ENCODE measurements around the gene DOK4. TPM values are rescaled to one million over a fixed set of nuclear protein-coding genes. Genes with fewer than 3 reads are reported as not detected.

Gene DOK4
- total and polyA plus RNA-seq, 2 donors (not counting 3 experiments of a cell fraction or from before 2014, with no cell fraction given) = 22.3 to 23.4 TPM

DNA sequence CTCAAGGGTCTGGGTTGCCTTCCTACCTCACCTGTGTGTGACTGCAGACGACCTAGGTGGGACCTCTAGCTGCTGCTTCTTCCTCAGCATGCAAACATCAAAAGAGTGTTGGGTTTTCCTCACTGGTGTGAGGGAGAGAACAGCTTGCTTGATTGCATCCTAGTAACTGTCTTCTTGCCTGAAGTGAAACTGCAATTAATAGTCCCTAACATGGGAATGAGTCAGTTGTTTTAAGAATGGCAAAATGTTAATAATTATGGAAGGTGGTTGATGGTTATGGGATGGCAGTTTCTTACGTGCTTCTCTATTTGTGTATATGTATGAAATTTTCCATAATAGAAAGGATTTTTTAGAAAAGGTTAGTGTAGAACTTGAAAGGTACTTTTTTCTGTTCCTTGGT, 17.9 kb downstream of the DOK4 start:
- intact Hi-C loops (cut with micrococcal nuclease) = no loop called here
- peaks cover 13 to 55% of the 10 kb centered on the region in 2 experiments for H3K36me3 ChIP-seq (ENCODE audit: control insufficient read depth in 2 of 2, extremely low read depth in 1 of 2, insufficient read depth in 2 of 2, low read length in 2 of 2)
- H2AFZ ChIP-seq (ENCODE audit: low read depth, low read length) = no peak overlapping the region
- H3K4me1 ChIP-seq (ENCODE audit: control insufficient read depth, extremely low read depth, insufficient read depth, low read length) = peaks cover 8% of the 10 kb centered on the region
- H3K9me3 ChIP-seq (replicated peaks; ENCODE audit: control insufficient read depth, insufficient read depth, low read length) = no peaks in the 10 kb centered on the region
- CTCF ChIA-PET = no interaction called here
- no peaks in the 10 kb centered on the region for H4K20me1 ChIP-seq (replicated peaks; ENCODE audit: control insufficient read depth, extremely low read depth, insufficient read depth, low read length)
- DNase-seq (ENCODE audit: low read depth, low spot score) = no peak
- H3K27me3 ChIP-seq (ENCODE audit: control insufficient read depth in 2 of 2, insufficient read depth in 2 of 2, low read length in 2 of 2) = no peaks in the 10 kb centered on the region
- H3K4me3 ChIP-seq (replicated peaks in 1 of 3; ENCODE audit: insufficient read depth in 1 of 3, low read depth in 1 of 3, low read length in 3 of 3) = no peak overlapping the region
- no TSS peak for BruUV-seq (replicated peaks)
- POLR2A ChIA-PET = no interaction called here
- dilution Hi-C loops (cut with MboI; ENCODE audit: extremely low pct_ligation_motif_present, low sequenced_read_pairs) = no loop called here
- no peak overlapping the region for H3K27ac ChIP-seq (ENCODE audit: insufficient read depth, low read depth, low read length)
- TF ChIP-seq EZH2 (IDR thresholded peaks at IDR 0.05; ENCODE audit: borderline replicate concordance, low read depth, low read length, severe bottlenecking) (no peak), GATA2 (IDR thresholded peaks at IDR 0.05; ENCODE audit: insufficient read depth, insufficient read length, low read depth, low read length) (no peak), POLR2AphosphoS5 (IDR thresholded peaks at IDR 0.05; ENCODE audit: insufficient read depth, low read depth, low read length) (no peak), JUN (IDR thresholded peaks at IDR 0.05; ENCODE audit: borderline replicate concordance, insufficient read depth, insufficient read length, low read depth) (no peak), POLR2A (IDR thresholded peaks at IDR 0.05; ENCODE audit: low read depth, low read length) (no peak), FOS (IDR thresholded peaks at IDR 0.05; ENCODE audit: borderline replicate concordance, insufficient read depth, low read length) (no peak), MYC (IDR thresholded peaks at IDR 0.05; ENCODE audit: low read depth, low read length) (no peak)
- TF ChIP-seq, protein P1, sequence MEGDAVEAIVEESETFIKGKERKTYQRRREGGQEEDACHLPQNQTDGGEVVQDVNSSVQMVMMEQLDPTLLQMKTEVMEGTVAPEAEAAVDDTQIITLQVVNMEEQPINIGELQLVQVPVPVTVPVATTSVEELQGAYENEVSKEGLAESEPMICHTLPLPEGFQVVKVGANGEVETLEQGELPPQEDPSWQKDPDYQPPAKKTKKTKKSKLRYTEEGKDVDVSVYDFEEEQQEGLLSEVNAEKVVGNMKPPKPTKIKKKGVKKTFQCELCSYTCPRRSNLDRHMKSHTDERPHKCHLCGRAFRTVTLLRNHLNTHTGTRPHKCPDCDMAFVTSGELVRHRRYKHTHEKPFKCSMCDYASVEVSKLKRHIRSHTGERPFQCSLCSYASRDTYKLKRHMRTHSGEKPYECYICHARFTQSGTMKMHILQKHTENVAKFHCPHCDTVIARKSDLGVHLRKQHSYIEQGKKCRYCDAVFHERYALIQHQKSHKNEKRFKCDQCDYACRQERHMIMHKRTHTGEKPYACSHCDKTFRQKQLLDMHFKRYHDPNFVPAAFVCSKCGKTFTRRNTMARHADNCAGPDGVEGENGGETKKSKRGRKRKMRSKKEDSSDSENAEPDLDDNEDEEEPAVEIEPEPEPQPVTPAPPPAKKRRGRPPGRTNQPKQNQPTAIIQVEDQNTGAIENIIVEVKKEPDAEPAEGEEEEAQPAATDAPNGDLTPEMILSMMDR (IDR thresholded peaks at IDR 0.05; ENCODE audit: extremely low read depth in 1 of 2, insufficient read depth in 1 of 2, low read depth in 1 of 2, low read length in 2 of 2) = no peak
- TF ChIP-seq, protein P2, sequence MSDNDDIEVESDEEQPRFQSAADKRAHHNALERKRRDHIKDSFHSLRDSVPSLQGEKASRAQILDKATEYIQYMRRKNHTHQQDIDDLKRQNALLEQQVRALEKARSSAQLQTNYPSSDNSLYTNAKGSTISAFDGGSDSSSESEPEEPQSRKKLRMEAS (IDR thresholded peaks at IDR 0.05; ENCODE audit: insufficient read depth, insufficient read length) = no peak
- H3K79me2 ChIP-seq (ENCODE audit: control insufficient read depth, insufficient read depth, low read length) = peaks cover 12% of the 10 kb centered on the region
- H3K4me2 ChIP-seq (ENCODE audit: insufficient read depth, low read length) = no peak overlapping the region
- H3K9ac ChIP-seq (replicated peaks; ENCODE audit: extremely low read depth, insufficient read depth, low read length) = no peak overlapping the region
- H3K9me1 ChIP-seq (replicated peaks; ENCODE audit: control insufficient read depth, extremely low read depth, insufficient read depth, low read length) = no peaks in the 10 kb centered on the region
- no peak for FAIRE-seq

Measured in endothelial cell of umbilical vein (primary cell).